Left ventricle myocardium inferior (tissue), 1 donor: ENCODE results near the gene KRT8. TPM values are rescaled to one million over a fixed set of nuclear protein-coding genes. Genes with fewer than 3 reads are reported as not detected.

ENCODE experiments used
- DNase-seq: peaks from one replicate; pipeline ENCODE4 v3.0.0-alpha.2; 2020
- H3K27ac ChIP-seq: fragments of 200-600 bp; replicated peaks from 2 replicates; pipeline ENCODE4 v1.8.0; 2021
- H3K27me3 ChIP-seq: fragments of 200-600 bp; 2 replicates; pipeline ENCODE4 v1.8.0; 2021; ENCODE audit warnings: low read depth
- H3K36me3 ChIP-seq: fragments of 200-600 bp; 2 replicates; pipeline ENCODE4 v1.8.0; 2021
- H3K4me1 ChIP-seq: fragments of 200-600 bp; 2 replicates; pipeline ENCODE4 v1.8.0; 2021
- H3K4me3 ChIP-seq: fragments of 200-600 bp; 2 replicates; pipeline ENCODE4 v1.8.0; 2021; ENCODE audit warnings: mild to moderate bottlenecking, moderate library complexity
- H3K9me3 ChIP-seq: fragments of 200-600 bp; replicated peaks from 2 replicates; pipeline ENCODE4 v1.8.0; 2021
- intact Hi-C: fragments of 100-400 bp; cut with micrococcal nuclease; formaldehyde crosslinking; loops from one replicate; pipeline ENCODE4 v1.11.0; 2022
- total RNA-seq: library from RNA; stranded (reverse); fragmentation: NEBNext Ultra II Directional; extraction: Animal tissue kit (Norgen Biotek cat#: 25700); gene quantifications from one replicate; pipeline ENCODE4 v1.2.1, GENCODE V29; 2021
- TF ChIP-seq, protein P1 (sequence below): fragments of 200-600 bp; IDR thresholded peaks from 2 replicates; pipeline ENCODE4 v1.8.0; 2021; ENCODE audit warnings: antibody characterized with exemption, mild to moderate bottlenecking, borderline replicate concordance
- donor health status: DM: no; HTN: yes; CAD: no; lungs with severe emphysema.

The KRT8 gene
- total RNA-seq, 1 donor from 2014 or later = 63.4 TPM

DNA sequence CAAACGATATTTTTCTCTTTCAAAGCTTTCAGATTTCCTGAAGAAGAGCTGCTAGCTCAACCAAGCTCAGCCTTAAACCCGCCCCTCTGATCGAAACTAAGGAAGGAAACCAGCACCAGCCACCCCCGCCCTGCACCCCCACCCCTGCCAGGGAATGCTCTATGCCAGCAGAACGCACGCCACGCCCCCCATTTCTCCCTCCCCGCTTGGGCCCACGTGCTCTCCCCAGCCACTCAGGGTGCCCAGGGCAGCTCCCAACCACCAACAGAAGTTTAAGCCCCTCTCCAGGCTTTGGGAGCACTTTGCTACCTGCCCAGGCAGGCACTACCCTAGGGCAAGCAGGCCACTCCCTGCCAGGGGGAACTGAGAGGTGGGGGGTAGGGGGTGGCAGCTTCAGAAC is 37.2 kb downstream of the KRT8 start:
- Histone ChIP-seq H3K36me3 (no peaks in the 10 kb centered on the region), H3K4me3 (no peak overlapping the region), H3K9me3 (no peaks in the 10 kb centered on the region), H3K27ac (no peak overlapping the region), H3K4me1 (peaks cover 21% of the 10 kb centered on the region), H3K27me3 (no peaks in the 10 kb centered on the region)
- peak; percentile 73 for DNase-seq
- intact Hi-C loops = no loop called here
- TF ChIP-seq, protein P1, sequence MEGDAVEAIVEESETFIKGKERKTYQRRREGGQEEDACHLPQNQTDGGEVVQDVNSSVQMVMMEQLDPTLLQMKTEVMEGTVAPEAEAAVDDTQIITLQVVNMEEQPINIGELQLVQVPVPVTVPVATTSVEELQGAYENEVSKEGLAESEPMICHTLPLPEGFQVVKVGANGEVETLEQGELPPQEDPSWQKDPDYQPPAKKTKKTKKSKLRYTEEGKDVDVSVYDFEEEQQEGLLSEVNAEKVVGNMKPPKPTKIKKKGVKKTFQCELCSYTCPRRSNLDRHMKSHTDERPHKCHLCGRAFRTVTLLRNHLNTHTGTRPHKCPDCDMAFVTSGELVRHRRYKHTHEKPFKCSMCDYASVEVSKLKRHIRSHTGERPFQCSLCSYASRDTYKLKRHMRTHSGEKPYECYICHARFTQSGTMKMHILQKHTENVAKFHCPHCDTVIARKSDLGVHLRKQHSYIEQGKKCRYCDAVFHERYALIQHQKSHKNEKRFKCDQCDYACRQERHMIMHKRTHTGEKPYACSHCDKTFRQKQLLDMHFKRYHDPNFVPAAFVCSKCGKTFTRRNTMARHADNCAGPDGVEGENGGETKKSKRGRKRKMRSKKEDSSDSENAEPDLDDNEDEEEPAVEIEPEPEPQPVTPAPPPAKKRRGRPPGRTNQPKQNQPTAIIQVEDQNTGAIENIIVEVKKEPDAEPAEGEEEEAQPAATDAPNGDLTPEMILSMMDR = no peak

DNA sequence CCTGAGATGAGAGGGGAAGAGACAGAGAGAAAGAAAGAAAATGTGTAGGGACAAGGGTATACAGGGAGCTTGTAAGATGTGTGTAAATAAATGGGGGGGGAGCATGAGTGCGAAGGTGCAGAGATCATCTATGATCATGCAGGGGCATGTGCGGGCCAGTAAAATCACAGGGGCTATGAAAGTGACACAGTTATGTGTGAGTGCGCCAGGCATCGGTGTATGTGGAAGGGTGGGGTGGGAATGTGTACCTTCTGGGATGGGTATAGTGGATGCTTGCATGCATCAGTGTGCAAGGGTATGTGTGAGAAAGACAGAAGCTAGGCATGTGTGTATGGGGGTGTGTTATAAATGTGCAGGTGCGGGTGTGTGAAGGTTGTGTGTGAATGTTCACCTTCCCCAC is 37.7 kb downstream of the KRT8 start:
- peaks cover 19% of the 10 kb centered on the region for H3K4me1 ChIP-seq
- H3K27ac ChIP-seq = no peak overlapping the region
- no peak overlapping the region for H3K4me3 ChIP-seq
- H3K9me3 ChIP-seq = no peaks in the 10 kb centered on the region
- H3K27me3 ChIP-seq = no peaks in the 10 kb centered on the region
- no peaks in the 10 kb centered on the region for H3K36me3 ChIP-seq
- no peak for DNase-seq
- TF ChIP-seq, protein P1 = no peak
- intact Hi-C loops = no loop called here

DNA sequence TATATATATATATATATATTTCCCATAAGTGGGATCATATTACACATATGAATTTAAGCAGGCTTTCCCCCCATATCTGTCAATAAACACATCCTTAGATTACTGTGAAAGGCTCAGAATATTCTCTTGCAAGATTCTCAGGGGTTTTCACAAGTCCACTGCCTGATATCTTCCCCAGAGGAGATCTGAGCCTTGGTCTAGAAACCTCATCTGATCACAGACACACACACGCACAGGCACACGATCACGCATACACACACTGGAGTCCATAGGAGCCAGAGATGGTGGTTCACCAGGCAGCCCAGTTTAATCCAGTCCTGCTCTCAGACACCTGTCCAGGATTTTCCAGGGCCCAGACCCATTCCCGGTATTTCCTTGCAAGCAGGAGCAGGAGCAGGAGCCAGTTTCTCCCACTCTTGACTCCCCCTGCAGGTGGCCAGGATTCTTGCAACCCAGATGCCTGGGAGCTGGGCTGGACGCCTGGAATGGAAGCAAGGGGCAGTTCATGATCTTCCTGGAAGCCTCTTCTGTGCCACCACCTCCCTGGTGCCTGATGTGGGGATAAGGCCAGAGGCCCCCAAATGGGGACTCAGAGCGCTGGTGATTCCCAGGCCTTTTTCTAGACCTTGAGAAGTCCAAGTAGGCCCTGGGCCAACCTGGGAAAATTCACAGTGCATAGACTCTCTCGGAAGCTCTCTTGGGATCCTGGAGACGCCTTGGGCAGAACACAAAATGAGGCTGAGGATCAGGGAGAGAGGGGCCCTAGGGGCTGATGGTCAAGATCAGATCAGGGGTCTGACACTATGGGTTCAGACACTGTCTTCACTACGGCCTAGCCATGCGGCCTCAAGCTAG is 39.6 kb downstream of the KRT8 start:
- H3K27ac ChIP-seq = no peak overlapping the region
- H3K36me3 ChIP-seq = no peaks in the 10 kb centered on the region
- no peak overlapping the region for H3K4me3 ChIP-seq
- peak; percentile 48 for DNase-seq
- no peaks in the 10 kb centered on the region for H3K27me3 ChIP-seq
- H3K4me1 ChIP-seq = peaks cover 1% of the 10 kb centered on the region
- intact Hi-C loops = no loop called here
- no peaks in the 10 kb centered on the region for H3K9me3 ChIP-seq
- TF ChIP-seq, protein P1 = peak; percentile 86

- no peak overlapping the region for H3K4me3 ChIP-seq
- TF ChIP-seq, protein P1 = no peak
- H3K27ac ChIP-seq = no peak overlapping the region
- no peaks in the 10 kb centered on the region for H3K27me3 ChIP-seq
- no peaks in the 10 kb centered on the region for H3K36me3 ChIP-seq
- peaks cover 4% of the 10 kb centered on the region for H3K4me1 ChIP-seq
- no peak for DNase-seq
- intact Hi-C loops = no loop called here
- H3K9me3 ChIP-seq = no peaks in the 10 kb centered on the region
Measured at GRCh38 chr12:52862023-52862422, 42.9 kb downstream of the KRT8 start.

DNA sequence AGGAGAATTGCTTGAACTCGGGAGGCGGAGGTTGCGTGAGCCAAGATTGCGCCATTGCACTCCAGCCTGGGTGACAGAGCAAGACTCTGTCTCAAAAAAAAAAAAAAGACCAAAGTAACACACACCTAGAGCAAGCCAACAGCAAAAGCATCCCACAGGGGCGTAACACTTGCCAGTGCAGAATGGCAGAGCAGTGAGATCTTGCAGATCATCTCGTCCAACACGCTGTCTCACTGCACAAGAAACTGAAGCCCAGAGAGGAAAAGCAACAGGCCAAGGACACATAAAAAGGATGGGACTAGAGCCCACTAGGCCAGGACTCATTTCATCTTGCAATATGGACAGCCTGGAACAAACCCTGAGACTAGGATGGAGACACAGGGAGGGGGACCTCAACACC is 43.4 kb downstream of the KRT8 start:
- Histone ChIP-seq H3K4me1 (peaks cover 4% of the 10 kb centered on the region), H3K4me3 (no peak overlapping the region), H3K9me3 (no peaks in the 10 kb centered on the region), H3K36me3 (no peaks in the 10 kb centered on the region), H3K27me3 (no peaks in the 10 kb centered on the region), H3K27ac (no peak overlapping the region)
- intact Hi-C loops = no loop called here
- no peak for DNase-seq
- TF ChIP-seq, protein P1 = no peak
